HTERT RPE-1 (cell line): ENCODE results near the gene TRMT1.
"Not testable (repeated sequence)": the region's sequence is repeated elsewhere in the genome, so short reads cannot be mapped to it uniquely, and the experiment has no call there.

Experiments used
- in situ Hi-C: fragments of 300-500 bp; cut with MboI; formaldehyde crosslinking; loops from 4 replicates; pipeline ENCODE4 v1.14.3; 2020; ENCODE audit warnings: low sequenced_read_pairs

TRMT1 gene

GRCh38 chr19:13150931-13151604 is 34.5 kb upstream of the TRMT1 start:
- in situ Hi-C loops = no loop called here

DNA sequence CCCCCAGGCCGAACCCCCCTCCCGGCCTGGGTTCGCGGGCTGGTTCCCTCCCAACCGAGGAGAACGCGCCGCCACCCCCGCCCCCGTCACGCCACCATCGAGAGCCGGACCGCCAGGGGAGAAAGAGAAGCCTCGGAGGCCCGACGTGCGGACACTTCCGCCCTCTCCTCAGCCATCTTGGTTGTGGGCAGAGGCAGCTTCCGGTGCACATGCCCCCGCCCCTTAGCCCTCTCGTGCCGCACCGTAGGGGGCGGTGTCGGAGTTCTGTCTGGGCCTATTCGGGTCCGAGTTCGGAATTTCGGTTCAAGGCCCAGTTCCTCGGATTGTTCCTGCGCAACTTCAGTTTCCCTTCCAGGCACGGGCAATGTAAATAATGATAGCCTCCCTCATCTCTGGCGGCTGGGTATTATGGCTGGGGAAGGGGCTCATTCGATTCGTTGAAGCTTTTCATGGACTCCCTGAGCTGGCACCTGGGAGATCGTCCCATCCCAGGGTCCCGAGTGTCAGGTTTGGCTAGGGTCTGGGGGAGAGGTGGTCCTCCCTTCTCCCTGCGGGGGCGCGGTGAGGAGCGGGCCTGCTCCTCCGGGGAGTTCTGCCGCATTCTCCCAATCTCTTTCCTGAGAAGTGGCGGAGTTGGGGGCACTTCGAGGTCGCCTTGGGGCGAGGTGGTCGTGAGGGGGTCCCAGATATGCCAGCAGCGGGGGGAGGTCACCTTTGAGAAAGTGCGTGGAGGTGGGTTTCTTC is 33.8 kb upstream of the TRMT1 start, which contains the start of the genes IER2 and STX10:
IER2 (plus strand) TSS at position 225 of the 744 bp plus-strand sequence. CDS start 2,776 bp downstream, outside the sequence.
STX10 (minus strand) TSS at position 189 of the 744 bp plus-strand sequence. CDS start 202 bp downstream, outside the sequence.
- in situ Hi-C loops = no loop called here

- in situ Hi-C loops = no loop called here
These were observed 33.2 kb upstream of the TRMT1 start for GRCh38 chr19:13149628-13150186.

- in situ Hi-C loops = not testable (repeated sequence)
These were observed 32.7 kb upstream of the TRMT1 start for GRCh38 chr19:13149173-13149627.

DNA sequence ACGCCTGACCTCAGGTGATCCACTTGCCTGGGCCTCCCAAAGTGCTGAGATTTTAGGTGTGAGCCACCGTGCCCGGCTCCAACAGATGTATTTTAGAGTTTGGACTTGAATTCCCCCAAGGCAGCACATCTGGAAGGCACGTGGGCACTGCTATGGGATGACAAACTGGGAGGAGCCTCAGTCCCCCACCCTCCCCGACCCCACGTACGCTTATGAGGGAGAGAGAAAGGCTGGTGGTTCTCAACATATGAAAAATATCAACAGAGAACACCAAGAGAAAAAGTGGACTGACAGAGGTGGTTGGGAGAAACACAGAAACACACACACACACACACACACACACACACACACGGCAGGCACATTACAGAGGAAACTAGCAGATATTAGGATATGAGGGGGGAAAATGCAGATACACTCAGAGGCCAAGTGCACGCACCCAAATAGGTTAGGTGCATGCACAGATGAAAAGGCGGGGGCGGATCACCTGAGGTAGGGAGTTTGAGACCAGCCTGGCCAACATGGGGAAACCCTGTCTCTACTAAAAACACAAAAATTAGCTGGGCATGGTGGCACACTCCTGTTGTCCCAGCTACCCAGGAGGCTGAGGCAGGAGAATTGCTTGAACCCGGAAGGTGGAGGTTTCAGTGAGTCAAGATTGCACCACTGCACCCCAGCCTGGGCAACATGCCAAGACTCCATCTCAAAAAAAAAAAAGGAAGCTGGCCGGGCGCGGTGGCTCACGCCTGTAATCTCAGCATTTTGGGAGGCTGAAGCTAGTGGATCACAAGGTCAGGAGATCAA is 30.4 kb upstream of the TRMT1 start:
- in situ Hi-C loops = no loop called here

DNA sequence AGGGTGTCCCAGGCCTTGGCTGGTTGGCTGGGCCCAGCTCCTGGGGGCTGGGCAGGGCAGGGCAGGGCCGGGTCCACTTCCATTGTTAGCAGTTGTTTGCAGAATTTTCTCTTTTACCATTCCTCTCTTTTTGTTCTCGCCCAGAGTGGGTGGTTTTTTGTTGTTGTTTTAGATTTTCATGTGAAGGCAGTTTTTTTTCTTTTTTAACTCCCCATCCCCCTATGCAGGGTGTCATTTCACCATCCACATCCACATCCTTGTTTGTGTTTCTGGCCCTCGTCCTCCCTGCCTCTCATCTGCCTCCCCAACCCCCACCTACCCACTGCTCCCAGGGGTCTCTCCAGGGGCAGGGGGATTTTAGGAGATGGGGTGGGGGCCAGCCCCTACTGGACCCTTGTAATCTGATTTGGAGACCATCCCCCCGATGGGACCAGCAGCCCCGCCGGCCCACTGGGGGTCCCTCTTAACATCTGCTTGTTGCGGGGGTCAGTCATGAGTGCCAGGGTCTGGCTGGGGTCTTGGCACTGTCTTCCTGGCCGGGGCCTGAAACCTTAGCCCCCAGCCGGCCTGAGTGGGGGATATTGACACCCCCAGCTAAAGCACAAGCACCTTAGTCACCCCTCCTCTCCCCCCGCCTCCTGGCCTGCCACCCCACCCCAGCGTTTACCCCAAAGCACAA is 23.2 kb upstream of the TRMT1 start:
- in situ Hi-C loops = no loop called here

DNA sequence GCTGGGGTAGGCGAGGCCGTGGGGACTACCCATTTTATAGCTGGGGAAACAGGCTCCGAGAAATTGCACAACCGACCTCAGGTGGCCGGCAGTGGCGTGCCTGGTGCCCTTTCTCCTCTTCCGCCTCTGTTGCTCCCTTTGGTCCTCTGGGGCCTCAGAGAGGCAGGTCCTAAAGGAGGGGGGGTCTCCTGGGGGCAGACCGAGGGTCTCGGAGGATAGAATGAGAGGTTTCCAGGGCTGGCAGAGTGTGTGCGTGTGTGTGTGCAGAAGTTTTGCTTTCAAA is 22.3 kb upstream of the TRMT1 start:
- in situ Hi-C loops = no loop called here

GRCh38 chr19:13138171-13138915 is 21.8 kb upstream of the TRMT1 start:
- in situ Hi-C loops = no loop called here

- in situ Hi-C loops = no loop called here
These were observed 20.8 kb upstream of the TRMT1 start for GRCh38 chr19:13137290-13137794.

DNA sequence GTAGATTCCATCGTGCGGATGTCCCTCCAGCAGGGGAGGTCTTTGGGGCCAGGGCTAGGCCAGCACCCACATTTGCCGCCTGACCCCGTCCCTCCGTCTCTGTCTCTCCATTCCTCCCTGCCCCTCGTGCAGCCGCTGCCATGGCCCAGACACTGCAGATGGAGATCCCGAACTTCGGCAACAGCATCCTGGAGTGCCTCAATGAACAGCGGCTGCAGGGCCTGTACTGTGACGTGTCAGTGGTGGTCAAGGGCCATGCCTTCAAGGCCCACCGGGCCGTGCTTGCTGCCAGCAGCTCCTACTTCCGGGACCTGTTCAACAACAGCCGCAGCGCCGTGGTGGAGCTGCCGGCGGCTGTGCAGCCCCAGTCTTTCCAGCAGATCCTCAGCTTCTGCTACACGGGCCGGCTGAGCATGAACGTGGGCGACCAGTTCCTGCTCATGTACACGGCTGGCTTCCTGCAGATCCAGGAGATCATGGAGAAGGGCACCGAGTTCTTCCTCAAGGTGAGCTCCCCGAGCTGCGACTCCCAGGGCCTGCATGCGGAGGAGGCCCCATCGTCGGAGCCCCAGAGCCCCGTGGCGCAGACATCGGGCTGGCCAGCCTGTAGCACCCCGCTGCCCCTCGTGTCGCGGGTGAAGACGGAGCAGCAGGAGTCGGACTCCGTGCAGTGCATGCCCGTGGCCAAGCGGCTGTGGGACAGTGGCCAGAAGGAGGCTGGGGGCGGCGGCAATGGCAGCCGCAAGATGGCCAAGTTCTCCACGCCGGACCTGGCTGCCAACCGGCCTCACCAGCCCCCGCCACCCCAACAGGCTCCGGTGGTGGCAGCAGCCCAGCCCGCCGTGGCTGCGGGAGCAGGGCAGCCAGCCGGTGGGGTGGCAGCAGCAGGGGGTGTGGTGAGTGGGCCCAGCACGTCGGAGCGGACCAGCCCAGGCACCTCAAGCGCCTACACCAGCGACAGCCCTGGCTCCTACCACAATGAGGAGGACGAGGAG is 18.8 kb upstream of the TRMT1 start:
- in situ Hi-C loops = no loop called here

- in situ Hi-C loops = no loop called here
These were observed 18.1 kb upstream of the TRMT1 start for GRCh38 chr19:13134626-13135025.

- in situ Hi-C loops = no loop called here
These were observed 16.8 kb upstream of the TRMT1 start for GRCh38 chr19:13133241-13133870.

DNA sequence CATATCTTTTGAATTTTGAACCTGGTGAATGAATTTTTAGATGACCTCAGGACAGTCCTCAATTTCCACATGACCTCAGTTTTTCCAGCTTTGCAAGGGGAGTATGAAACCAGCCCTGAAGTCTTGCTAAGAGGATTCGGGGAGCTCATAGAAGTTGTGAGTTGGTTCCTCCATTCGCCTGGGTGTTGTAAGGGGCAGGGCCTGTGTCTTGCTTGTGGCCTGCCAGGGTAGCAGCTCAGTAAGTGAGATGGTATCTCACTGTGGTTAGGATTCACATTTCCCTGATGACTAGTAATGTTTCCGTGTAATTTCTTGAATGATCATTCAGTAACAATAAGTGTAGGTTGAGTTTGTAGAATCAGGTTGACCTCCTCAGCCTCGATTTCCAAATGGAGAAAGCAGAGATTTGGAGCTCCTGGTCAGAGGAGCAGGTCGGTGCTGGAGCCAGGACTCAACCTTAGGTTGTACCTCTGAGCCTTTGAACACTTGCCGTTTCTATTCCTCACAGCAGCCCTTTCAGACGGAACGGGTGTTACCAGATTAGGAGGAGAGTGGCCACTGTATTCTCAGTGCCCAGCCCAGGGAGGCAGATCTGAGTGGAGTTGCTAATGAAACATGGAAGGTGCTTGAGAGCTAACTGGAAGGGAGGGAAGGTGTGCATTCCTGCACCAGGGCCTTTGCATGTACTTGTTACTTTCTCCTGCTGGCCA is 16.1 kb upstream of the TRMT1 start:
- in situ Hi-C loops = no loop called here

GRCh38 chr19:13130886-13131490 is 14.4 kb upstream of the TRMT1 start:
- in situ Hi-C loops = no loop called here

DNA sequence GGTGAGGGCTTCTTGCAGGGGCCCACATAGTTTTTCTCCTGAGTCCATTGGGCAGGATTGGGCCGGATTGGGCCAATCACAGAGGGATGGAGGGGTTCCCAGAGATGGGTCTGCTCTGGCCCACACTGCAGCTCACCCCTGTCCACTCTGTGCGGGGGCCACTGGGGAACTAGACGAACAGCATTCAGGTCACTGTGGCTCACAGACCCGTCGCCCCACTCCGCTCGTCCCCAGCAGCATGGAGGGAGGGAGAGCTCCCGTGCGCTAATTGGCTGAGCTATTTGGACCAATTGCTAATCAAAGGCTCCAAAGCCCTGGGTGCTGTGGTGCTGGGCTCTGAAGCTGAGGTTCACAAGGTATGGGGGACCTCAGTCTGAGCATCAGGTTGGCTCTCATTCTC is 12.8 kb upstream of the TRMT1 start:
- in situ Hi-C loops = no loop called here

DNA sequence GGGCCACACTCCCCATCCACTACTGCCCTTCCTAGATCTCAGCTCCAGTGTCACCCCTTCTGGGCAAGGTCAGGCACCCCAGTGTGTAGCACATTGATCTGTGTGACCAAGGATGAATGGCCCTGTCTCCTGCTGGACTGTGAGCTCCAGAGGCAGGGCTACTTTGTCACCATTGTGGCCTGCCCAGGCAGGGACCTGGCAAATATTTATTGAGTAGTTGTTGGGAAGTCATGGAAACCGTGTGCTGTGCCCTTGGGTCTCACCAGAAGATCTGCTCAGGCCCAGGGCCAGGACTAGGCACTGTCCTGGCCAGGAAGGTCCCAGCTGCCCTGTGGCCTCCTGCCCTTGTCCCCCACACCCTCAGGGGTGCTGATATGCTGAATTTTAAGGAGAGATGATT is 12.0 kb upstream of the TRMT1 start:
- in situ Hi-C loops = no loop called here
